Endothelial cell of umbilical vein (primary cell): Measurements from ENCODE around the gene BRD2. TPM values are rescaled to one million over a fixed set of nuclear protein-coding genes. Genes with fewer than 3 reads are reported as not detected.

Source experiments
- BruUV-seq: library from RNA; stranded (reverse); fragments of 400-500 nt; replicated peaks from 2 replicates; lab custom pipeline; 2021; lab: Mats Ljungman, UMichigan
- CTCF ChIA-PET: fragments of 300-600, 350-600 bp; sonication (Branson Sonifier 250); formaldehyde crosslinking; loops from one replicate; lab custom pipeline; 2021; ENCODE audit warnings: antibody characterized with exemption, inconsistent platforms; lab: Charles Lee
- POLR2A ChIA-PET: fragments of 300-600, 350-600 bp; sonication (Branson Sonifier 250); formaldehyde crosslinking; loops from one replicate; lab custom pipeline; 2021; ENCODE audit warnings: antibody characterized with exemption, inconsistent platforms; lab: Charles Lee
- DNase-seq: peaks from one replicate; pipeline ENCODE4 v3.0.0-alpha.2; 2011; ENCODE audit warnings: low read depth, low spot score
- FAIRE-seq: peaks from 2 replicates; lab custom pipeline; 2011; peaks lifted over from hg19 to GRCh38; lab: Jason Lieb, UNC
- H2AFZ ChIP-seq: 2 replicates; pipeline ENCODE4 v1.6.0; 2012; ENCODE audit warnings: low read depth, low read length, control low read depth, inconsistent platforms
- H3K27ac ChIP-seq: 2 replicates; pipeline ENCODE4 v1.5.1; 2011; ENCODE audit warnings: low read depth, mild to moderate bottlenecking, control low read depth, low read length, moderate library complexity; ENCODE audit not compliant: insufficient read depth
- H3K27me3 ChIP-seq, 2 experiments: 2 replicates each; pipeline versions ENCODE4 v1.6.0 to v1.6.1; 2011; ENCODE audit warnings: low read length in 2 of 2, mixed read lengths in 1 of 2; ENCODE audit not compliant: control insufficient read depth in 2 of 2, insufficient read depth in 2 of 2
- H3K36me3 ChIP-seq, 2 experiments: 2 replicates in 1 of 2; 3 replicates in 1 of 2; pipeline ENCODE4 v1.5.1; 2011; ENCODE audit warnings: low read length in 2 of 2, mild to moderate bottlenecking in 1 of 2, moderate library complexity in 1 of 2; ENCODE audit not compliant: control insufficient read depth in 2 of 2, insufficient read depth in 2 of 2; ENCODE audit errors: extremely low read depth in 1 of 2
- H3K4me1 ChIP-seq: 3 replicates; pipeline ENCODE4 v1.5.1; 2011; ENCODE audit warnings: mild to moderate bottlenecking, low read length; ENCODE audit not compliant: control insufficient read depth, insufficient read depth; ENCODE audit errors: extremely low read depth
- H3K4me2 ChIP-seq: 2 replicates; pipeline ENCODE4 v1.6.1; 2011; ENCODE audit warnings: low read length, control low read depth, mixed read lengths; ENCODE audit not compliant: insufficient read depth
- H3K4me3 ChIP-seq, 3 experiments: fragments of 200-600 bp in 1 of 3; sonication (generic), shearing (Covaris generic) in 1 of 3; replicated peaks in 1 of 3; 2 replicates each; pipeline ENCODE4 v1.5.1; 2011 to 2016; ENCODE audit warnings: control low read depth in 3 of 3, low read length in 3 of 3, mild to moderate bottlenecking in 2 of 3, inconsistent platforms in 1 of 3, low read depth in 1 of 3, moderate library complexity in 1 of 3; ENCODE audit not compliant: insufficient read depth in 1 of 3
- H3K79me2 ChIP-seq: 2 replicates; pipeline ENCODE4 v1.6.0; 2012; ENCODE audit warnings: low read length, inconsistent platforms; ENCODE audit not compliant: control insufficient read depth, insufficient read depth
- H3K9ac ChIP-seq: replicated peaks from 2 replicates; pipeline ENCODE3; 2011; ENCODE audit warnings: low read length, control low read depth; ENCODE audit not compliant: insufficient read depth; ENCODE audit errors: extremely low read depth
- H3K9me1 ChIP-seq: replicated peaks from 3 replicates; pipeline ENCODE4 v1.6.0; 2011; ENCODE audit warnings: mild to moderate bottlenecking, low read length; ENCODE audit not compliant: control insufficient read depth, insufficient read depth; ENCODE audit errors: extremely low read depth
- H3K9me3 ChIP-seq: replicated peaks from 2 replicates; pipeline ENCODE4 v1.5.1; 2012; ENCODE audit warnings: low read length, inconsistent platforms; ENCODE audit not compliant: control insufficient read depth, insufficient read depth
- H4K20me1 ChIP-seq: replicated peaks from 2 replicates; pipeline ENCODE3; 2011; ENCODE audit warnings: mild to moderate bottlenecking, low read length; ENCODE audit not compliant: control insufficient read depth, insufficient read depth; ENCODE audit errors: extremely low read depth
- EZH2 ChIP-seq: IDR thresholded peaks from 2 replicates; pipeline ENCODE4 v1.6.1; 2012; ENCODE audit warnings: borderline replicate concordance, low read depth, mild to moderate bottlenecking, moderate library complexity, low read length, inconsistent platforms; ENCODE audit not compliant: severe bottlenecking
- FOS ChIP-seq: IDR thresholded peaks from 2 replicates; pipeline ENCODE4 v1.6.1; 2011; ENCODE audit warnings: mild to moderate bottlenecking, low read length, moderate library complexity, borderline replicate concordance; ENCODE audit not compliant: insufficient read depth
- GATA2 ChIP-seq: IDR thresholded peaks from 2 replicates; pipeline ENCODE4 v1.7.0; 2011; ENCODE audit warnings: low read depth, mild to moderate bottlenecking, moderate library complexity, mixed read lengths, low read length; ENCODE audit not compliant: insufficient read length, insufficient read depth
- JUN ChIP-seq: IDR thresholded peaks from 2 replicates; pipeline ENCODE4 v1.6.1; 2011; ENCODE audit warnings: borderline replicate concordance, low read depth; ENCODE audit not compliant: insufficient read length, insufficient read depth
- MAX ChIP-seq: IDR thresholded peaks from 2 replicates; pipeline ENCODE4 v1.6.1; 2011; ENCODE audit not compliant: insufficient read depth, insufficient read length
- MYC ChIP-seq: IDR thresholded peaks from one replicate; pipeline ENCODE4 v1.6.1; 2011; ENCODE audit warnings: mild to moderate bottlenecking, low read depth, low read length
- POLR2A ChIP-seq: IDR thresholded peaks from 2 replicates; pipeline ENCODE4 v1.6.1; 2012; ENCODE audit warnings: low read depth, mild to moderate bottlenecking, control low read depth, low read length
- POLR2AphosphoS5 ChIP-seq: IDR thresholded peaks from 2 replicates; pipeline ENCODE4 v1.6.1; 2012; ENCODE audit warnings: low read depth, mild to moderate bottlenecking, control low read depth, low read length, moderate library complexity; ENCODE audit not compliant: insufficient read depth
- dilution Hi-C: fragments of 300-500 bp; cut with MboI; formaldehyde crosslinking; loops from one replicate; pipeline ENCODE4 v1.15.0; 2019; ENCODE audit warnings: low sequenced_read_pairs; ENCODE audit not compliant: extremely low pct_ligation_motif_present
- intact Hi-C: fragments of 100-400 bp; cut with micrococcal nuclease; formaldehyde crosslinking; loops from one replicate; pipeline ENCODE4 v1.10.0; 2022
- polyA plus RNA-seq, 4 experiments: library from polyadenylated mRNA; depleted of rRNA in 3 of 4; stranded (reverse) in 3 of 4; unstranded in 1 of 4; fragments of >200 nt; gene quantifications; 2 replicates each; pipeline versions ENCODE4 v1.2.1 to v1.2.3, GENCODE V29; 2011 to 2012; ENCODE audit warnings: missing spikeins in 1 of 4
- total RNA-seq: library from RNA; stranded (reverse); gene quantifications from 2 replicates; pipeline ENCODE4 v1.2.3, GENCODE V29; 2021
- TF ChIP-seq, protein P1 (sequence below), 2 donors: IDR thresholded peaks; 1 replicate in 1 of 2; 2 replicates in 1 of 2; pipeline ENCODE4 v1.5.1; 2011; ENCODE audit warnings: low read length in 2 of 2, mild to moderate bottlenecking in 2 of 2, moderate library complexity in 2 of 2, control low read depth in 1 of 2, inconsistent platforms in 1 of 2, low read depth in 1 of 2; ENCODE audit not compliant: insufficient read depth in 1 of 2; ENCODE audit errors: extremely low read depth in 1 of 2

BRD2 gene
- total and polyA plus RNA-seq, 2 donors (not counting 3 experiments of a cell fraction or from before 2014, with no cell fraction given) = 131 to 197 TPM

DNA sequence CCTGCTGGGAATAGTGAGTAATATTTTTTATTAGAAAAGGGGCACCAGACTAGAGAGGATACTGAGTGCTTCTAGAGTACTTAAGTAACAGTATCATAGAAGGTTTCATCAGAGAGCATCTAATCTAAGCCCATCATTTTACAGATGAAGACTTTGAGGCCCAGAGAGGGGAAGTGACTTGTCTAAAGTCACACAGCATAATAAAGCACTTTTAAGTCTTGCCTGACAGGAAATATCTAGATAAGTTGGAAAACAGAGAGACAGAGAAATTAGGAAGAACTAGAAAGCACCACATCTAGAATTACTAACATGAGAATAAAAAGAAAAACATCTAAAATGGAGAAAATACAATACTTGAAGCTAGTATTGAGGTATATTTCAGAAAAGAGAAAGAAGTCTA is 21.5 kb upstream of the BRD2 start:
- no peak for FAIRE-seq
- ChIA-PET POLR2A (interaction anchor here (1.9 kb wide), 1 partner anchor 25 kb away, joined by 8 read pairs; no protein-coding TSS in a partner anchor), CTCF (interaction anchor here (1.0 to 2.6 kb wide), 8 partner anchors 12 to 108 kb away, joined by 3 to 59 read pairs (median 4); partner anchors contain the start of gene TAP2)
- no peak for DNase-seq
- H3K79me2 ChIP-seq = no peaks in the 10 kb centered on the region
- no peaks in the 10 kb centered on the region for H4K20me1 ChIP-seq
- H3K27ac ChIP-seq = no peak overlapping the region
- no peak overlapping the region for H3K4me2 ChIP-seq
- no peaks in the 10 kb centered on the region for H3K9me3 ChIP-seq
- H3K4me3 ChIP-seq = no peak overlapping the region
- H3K4me1 ChIP-seq = no peaks in the 10 kb centered on the region
- no peak overlapping the region for H2AFZ ChIP-seq
- H3K9me1 ChIP-seq = no peaks in the 10 kb centered on the region
- H3K36me3 ChIP-seq = no peaks in the 10 kb centered on the region
- no peak overlapping the region for H3K9ac ChIP-seq
- intact Hi-C loops = loop anchor here (1.0 kb wide), 1 partner anchor 14 kb away; no protein-coding TSS in a partner anchor
- no TSS peak for BruUV-seq
- dilution Hi-C loops = no loop called here
- peaks cover 5 to 28% of the 10 kb centered on the region in 2 experiments for H3K27me3 ChIP-seq
- TF ChIP-seq FOS (no peak), MAX (no peak), POLR2A (no peak), MYC (no peak), JUN (no peak), GATA2 (no peak), POLR2AphosphoS5 (no peak), EZH2 (no peak)
- TF ChIP-seq, protein P1, sequence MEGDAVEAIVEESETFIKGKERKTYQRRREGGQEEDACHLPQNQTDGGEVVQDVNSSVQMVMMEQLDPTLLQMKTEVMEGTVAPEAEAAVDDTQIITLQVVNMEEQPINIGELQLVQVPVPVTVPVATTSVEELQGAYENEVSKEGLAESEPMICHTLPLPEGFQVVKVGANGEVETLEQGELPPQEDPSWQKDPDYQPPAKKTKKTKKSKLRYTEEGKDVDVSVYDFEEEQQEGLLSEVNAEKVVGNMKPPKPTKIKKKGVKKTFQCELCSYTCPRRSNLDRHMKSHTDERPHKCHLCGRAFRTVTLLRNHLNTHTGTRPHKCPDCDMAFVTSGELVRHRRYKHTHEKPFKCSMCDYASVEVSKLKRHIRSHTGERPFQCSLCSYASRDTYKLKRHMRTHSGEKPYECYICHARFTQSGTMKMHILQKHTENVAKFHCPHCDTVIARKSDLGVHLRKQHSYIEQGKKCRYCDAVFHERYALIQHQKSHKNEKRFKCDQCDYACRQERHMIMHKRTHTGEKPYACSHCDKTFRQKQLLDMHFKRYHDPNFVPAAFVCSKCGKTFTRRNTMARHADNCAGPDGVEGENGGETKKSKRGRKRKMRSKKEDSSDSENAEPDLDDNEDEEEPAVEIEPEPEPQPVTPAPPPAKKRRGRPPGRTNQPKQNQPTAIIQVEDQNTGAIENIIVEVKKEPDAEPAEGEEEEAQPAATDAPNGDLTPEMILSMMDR (IDR thresholded peaks at IDR 0.05; ENCODE audit: extremely low read depth in 1 of 2, insufficient read depth in 1 of 2, low read depth in 1 of 2, low read length in 2 of 2) = no peak
